Vagina (tissue), 2 donors: ENCODE measurements around the gene NFU1. TPM values are rescaled to one million over a fixed set of nuclear protein-coding genes. Genes with fewer than 3 reads are reported as not detected.

Experiments
- DNase-seq, 2 donors: peaks; one replicate each; pipeline ENCODE4 v3.0.0-alpha.2; 2017; ENCODE audit errors: extremely low spot score in 2 of 2
- H3K27ac ChIP-seq: fragments of 200-600 bp; sonication (generic); one replicate; pipeline ENCODE4 v1.5.1; 2019
- H3K27me3 ChIP-seq: fragments of 200-600 bp; sonication (generic); one replicate; pipeline ENCODE4 v1.5.1; 2019
- H3K36me3 ChIP-seq, 2 donors: fragments of 200-600 bp; sonication (generic); one replicate each; pipeline ENCODE4 v1.5.1; 2017 to 2019
- H3K4me1 ChIP-seq: fragments of 200-600 bp; sonication (generic); one replicate; pipeline ENCODE4 v1.5.1; 2019
- H3K4me3 ChIP-seq, 2 donors: fragments of 200-600 bp; sonication (generic); 1 replicate in 1 of 2; 2 replicates in 1 of 2; pipeline ENCODE4 v1.5.1; 2016 to 2019
- H3K9me3 ChIP-seq: fragments of 200-600 bp; sonication (generic); one replicate; pipeline ENCODE4 v1.5.1; 2019
- CTCF ChIP-seq, 3 experiments: fragments of 450-650 bp in 2 of 3; fragments of 200-600 bp in 1 of 3; sonication (generic) in 1 of 3; IDR thresholded peaks; one replicate each; pipeline ENCODE4 v1.5.1; 2017 to 2019; ENCODE audit warnings: antibody characterized with exemption in 3 of 3, mild to moderate bottlenecking in 2 of 3, moderate library complexity in 2 of 3
- POLR2A ChIP-seq, 2 donors: fragments of 450-650 bp; IDR thresholded peaks; one replicate each; pipeline ENCODE4 v1.6.1; 2017; ENCODE audit warnings: antibody characterized with exemption in 2 of 2, mild to moderate bottlenecking in 2 of 2, moderate library complexity in 2 of 2
- POLR2AphosphoS5 ChIP-seq, 2 donors: sonication (generic); formaldehyde crosslinking; IDR thresholded peaks; one replicate each; pipeline ENCODE4 v1.9.0; 2017; ENCODE audit warnings: antibody characterized with exemption in 2 of 2, mild to moderate bottlenecking in 2 of 2, low read depth in 1 of 2; ENCODE audit not compliant: insufficient read depth in 1 of 2
- intact Hi-C: fragments of 100-400 bp; cut with DNase I; formaldehyde crosslinking; loops from one replicate; pipeline ENCODE4 v1.15.1; 2023
- total RNA-seq: library from RNA; depleted of rRNA; stranded (reverse); fragments of >200 nt; gene quantifications from one replicate; pipeline ENCODE4 v1.2.3, GENCODE V29; 2016

Gene NFU1
- total RNA-seq, 1 donor from 2014 or later, result 64.8 TPM

GRCh38 chr2:69383176-69383812 is 53.9 kb downstream of the NFU1 start:
- no peak overlapping the region for H3K27ac ChIP-seq
- no peaks in the 10 kb centered on the region for H3K36me3 ChIP-seq
- no peaks in the 10 kb centered on the region for H3K27me3 ChIP-seq
- no peaks in the 10 kb centered on the region for H3K9me3 ChIP-seq
- H3K4me3 ChIP-seq, result no peak overlapping the region
- no peak for DNase-seq
- peaks cover 64% of the 10 kb centered on the region for H3K4me1 ChIP-seq
- no peak for TF ChIP-seq POLR2A (IDR thresholded peaks at IDR 0.05)
- TF ChIP-seq CTCF (IDR thresholded peaks at IDR 0.05), result no peak
- no peak for TF ChIP-seq POLR2AphosphoS5 (IDR thresholded peaks at IDR 0.05; ENCODE audit: insufficient read depth in 1 of 2, low read depth in 1 of 2)
- intact Hi-C loops, result no loop called here

GRCh38 chr2:69382547-69382946 is 54.7 kb downstream of the NFU1 start:
- Histone ChIP-seq H3K9me3 (no peaks in the 10 kb centered on the region), H3K4me3 (no peak overlapping the region), H3K27ac (no peak overlapping the region), H3K27me3 (no peaks in the 10 kb centered on the region), H3K4me1 (peaks cover 59% of the 10 kb centered on the region), H3K36me3 (no peaks in the 10 kb centered on the region)
- DNase-seq, result no peak
- no peak for TF ChIP-seq CTCF (IDR thresholded peaks at IDR 0.05)
- no peak for TF ChIP-seq POLR2AphosphoS5 (IDR thresholded peaks at IDR 0.05; ENCODE audit: insufficient read depth in 1 of 2, low read depth in 1 of 2)
- no peak for TF ChIP-seq POLR2A (IDR thresholded peaks at IDR 0.05)
- intact Hi-C loops, result no loop called here

GRCh38 chr2:69381337-69381737 is 55.9 kb downstream of the NFU1 start:
- intact Hi-C loops, result no loop called here
- TF ChIP-seq POLR2A (IDR thresholded peaks at IDR 0.05) (no peak), CTCF (IDR thresholded peaks at IDR 0.05) (no peak), POLR2AphosphoS5 (IDR thresholded peaks at IDR 0.05; ENCODE audit: insufficient read depth in 1 of 2, low read depth in 1 of 2) (no peak)
- no peak overlapping the region for H3K27ac ChIP-seq
- DNase-seq, result no peak
- H3K9me3 ChIP-seq, result no peaks in the 10 kb centered on the region
- no peak overlapping the region for H3K4me3 ChIP-seq
- H3K36me3 ChIP-seq, result no peaks in the 10 kb centered on the region
- H3K4me1 ChIP-seq, result peaks cover 56% of the 10 kb centered on the region
- H3K27me3 ChIP-seq, result no peaks in the 10 kb centered on the region

- Histone ChIP-seq H3K36me3 (no peaks in the 10 kb centered on the region), H3K4me3 (no peak overlapping the region), H3K27ac (no peak overlapping the region), H3K4me1 (peaks cover 50% of the 10 kb centered on the region), H3K27me3 (no peaks in the 10 kb centered on the region), H3K9me3 (no peaks in the 10 kb centered on the region)
- TF ChIP-seq POLR2A (IDR thresholded peaks at IDR 0.05) (no peak), CTCF (IDR thresholded peaks at IDR 0.05) (no peak), POLR2AphosphoS5 (IDR thresholded peaks at IDR 0.05; ENCODE audit: insufficient read depth in 1 of 2, low read depth in 1 of 2) (no peak)
- no peak for DNase-seq
- intact Hi-C loops, result no loop called here
Observed at GRCh38 chr2:69380072-69380917, 56.9 kb downstream of the NFU1 start.

- Histone ChIP-seq H3K36me3 (no peaks in the 10 kb centered on the region), H3K27ac (peak overlapping the region; percentile 12), H3K27me3 (no peaks in the 10 kb centered on the region), H3K4me1 (peaks cover 15% of the 10 kb centered on the region), H3K4me3 (no peak overlapping the region), H3K9me3 (no peaks in the 10 kb centered on the region)
- DNase-seq, result no peak
- TF ChIP-seq POLR2AphosphoS5 (IDR thresholded peaks at IDR 0.05; ENCODE audit: insufficient read depth in 1 of 2, low read depth in 1 of 2) (no peak), POLR2A (IDR thresholded peaks at IDR 0.05) (no peak), CTCF (IDR thresholded peaks at IDR 0.05) (no peak)
- intact Hi-C loops, result no loop called here
Observed at GRCh38 chr2:69376403-69376802, 60.8 kb downstream of the NFU1 start.
